MM.1S (cell line): ENCODE results near the gene LRRC75A.

Experiments used
- EZH2 ChIP-seq: fragments of 300-600 bp; sonication (generic); optimal IDR thresholded peaks from 2 replicates; pipeline ENCODE3; 2017; ENCODE audit warnings: low read depth, mild to moderate bottlenecking, antibody characterized with exemption, low read length, mixed read lengths
- TF ChIP-seq, protein P1 (sequence below): fragments of 300-600 bp; sonication (generic); IDR thresholded peaks from 2 replicates; pipeline ENCODE4 v1.5.1; 2016; ENCODE audit warnings: antibody characterized with exemption, low read length, mixed read lengths

DNA sequence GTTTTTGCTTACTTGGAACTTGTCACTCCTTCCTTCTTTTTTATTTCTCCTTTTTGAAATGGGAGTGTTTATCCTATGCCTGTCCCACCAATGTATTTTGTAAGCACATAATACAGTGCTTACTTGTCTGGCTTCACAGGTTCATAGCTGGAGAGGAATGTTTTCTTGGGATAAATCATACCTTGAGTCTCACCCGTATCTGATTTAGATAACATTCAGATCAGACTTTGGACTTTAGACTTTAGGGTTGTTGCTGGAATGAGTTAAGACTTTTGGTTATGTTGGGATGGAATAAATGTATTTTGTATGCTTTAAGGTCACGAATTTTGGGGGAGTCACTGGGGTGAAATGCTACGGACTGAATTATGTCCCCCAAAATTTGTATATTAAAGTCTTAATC, 13.0 kb upstream of the LRRC75A start:
- TF ChIP-seq, protein P1, sequence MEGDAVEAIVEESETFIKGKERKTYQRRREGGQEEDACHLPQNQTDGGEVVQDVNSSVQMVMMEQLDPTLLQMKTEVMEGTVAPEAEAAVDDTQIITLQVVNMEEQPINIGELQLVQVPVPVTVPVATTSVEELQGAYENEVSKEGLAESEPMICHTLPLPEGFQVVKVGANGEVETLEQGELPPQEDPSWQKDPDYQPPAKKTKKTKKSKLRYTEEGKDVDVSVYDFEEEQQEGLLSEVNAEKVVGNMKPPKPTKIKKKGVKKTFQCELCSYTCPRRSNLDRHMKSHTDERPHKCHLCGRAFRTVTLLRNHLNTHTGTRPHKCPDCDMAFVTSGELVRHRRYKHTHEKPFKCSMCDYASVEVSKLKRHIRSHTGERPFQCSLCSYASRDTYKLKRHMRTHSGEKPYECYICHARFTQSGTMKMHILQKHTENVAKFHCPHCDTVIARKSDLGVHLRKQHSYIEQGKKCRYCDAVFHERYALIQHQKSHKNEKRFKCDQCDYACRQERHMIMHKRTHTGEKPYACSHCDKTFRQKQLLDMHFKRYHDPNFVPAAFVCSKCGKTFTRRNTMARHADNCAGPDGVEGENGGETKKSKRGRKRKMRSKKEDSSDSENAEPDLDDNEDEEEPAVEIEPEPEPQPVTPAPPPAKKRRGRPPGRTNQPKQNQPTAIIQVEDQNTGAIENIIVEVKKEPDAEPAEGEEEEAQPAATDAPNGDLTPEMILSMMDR: no peak
- TF ChIP-seq EZH2: no peak
